ENCODE measurements around the gene HOXB1. TPM values are rescaled to one million over a fixed set of nuclear protein-coding genes. Genes with fewer than 3 reads are reported as not detected.
"Not testable (repeated sequence)": the region's sequence is repeated elsewhere in the genome, so short reads cannot be mapped to it uniquely, and the experiment has no call there.

HOXB1 gene
- total RNA-seq, 1 donor from 2014 or later, result not detected

DNA sequence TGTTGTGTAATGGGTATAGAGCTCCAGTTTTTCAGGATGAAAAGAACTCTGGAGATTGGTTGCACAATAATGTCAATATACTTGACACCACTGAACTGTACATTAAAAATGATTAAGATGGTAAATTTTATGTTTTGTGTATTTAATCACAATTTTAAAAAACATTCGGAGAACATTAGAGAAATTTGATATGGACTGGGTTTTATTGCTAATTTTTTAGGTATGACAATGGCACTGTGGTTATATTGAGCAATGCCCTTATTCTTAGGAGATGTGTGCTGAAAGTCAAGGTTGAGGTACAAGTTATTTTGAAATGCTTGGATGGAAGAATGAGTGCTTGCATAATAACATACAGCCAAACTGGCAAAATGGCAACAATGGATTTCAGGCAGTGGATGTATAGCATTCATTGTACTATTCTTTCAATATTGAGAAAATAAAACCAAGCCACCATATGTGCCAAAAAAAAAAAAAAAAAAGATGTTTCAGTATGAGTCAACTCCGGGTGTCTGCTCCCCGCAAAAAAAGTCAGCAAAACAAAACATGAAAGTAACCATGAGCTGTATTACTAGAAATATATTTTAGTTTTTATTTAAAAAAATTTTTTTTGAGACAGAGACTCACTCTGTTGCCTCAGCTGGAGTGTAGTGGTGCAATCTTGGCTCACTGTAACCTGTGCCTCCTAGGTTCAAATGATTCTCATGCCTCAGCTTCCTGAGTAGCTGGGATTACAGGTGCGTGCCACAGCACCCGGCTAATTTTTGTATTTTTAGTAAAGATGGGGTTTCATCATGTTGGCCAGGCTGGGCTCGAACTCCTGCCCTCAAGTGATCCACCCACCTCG, 19.8 kb downstream of the HOXB1 start:
- Mint-ChIP-seq H3K27ac (ENCODE audit: unreplicated experiment) (no peak overlapping the region), H3K4me1 (ENCODE audit: unreplicated experiment) (no peaks in the 10 kb centered on the region), H3K27me3 (ENCODE audit: unreplicated experiment) (no peaks in the 10 kb centered on the region), H3K9me3 (ENCODE audit: unreplicated experiment) (no peaks in the 10 kb centered on the region), H3K4me3 (ENCODE audit: unreplicated experiment) (no peak overlapping the region), H3K36me3 (ENCODE audit: low read depth, unreplicated experiment) (no peaks in the 10 kb centered on the region)
- TF ChIP-seq, protein P1, sequence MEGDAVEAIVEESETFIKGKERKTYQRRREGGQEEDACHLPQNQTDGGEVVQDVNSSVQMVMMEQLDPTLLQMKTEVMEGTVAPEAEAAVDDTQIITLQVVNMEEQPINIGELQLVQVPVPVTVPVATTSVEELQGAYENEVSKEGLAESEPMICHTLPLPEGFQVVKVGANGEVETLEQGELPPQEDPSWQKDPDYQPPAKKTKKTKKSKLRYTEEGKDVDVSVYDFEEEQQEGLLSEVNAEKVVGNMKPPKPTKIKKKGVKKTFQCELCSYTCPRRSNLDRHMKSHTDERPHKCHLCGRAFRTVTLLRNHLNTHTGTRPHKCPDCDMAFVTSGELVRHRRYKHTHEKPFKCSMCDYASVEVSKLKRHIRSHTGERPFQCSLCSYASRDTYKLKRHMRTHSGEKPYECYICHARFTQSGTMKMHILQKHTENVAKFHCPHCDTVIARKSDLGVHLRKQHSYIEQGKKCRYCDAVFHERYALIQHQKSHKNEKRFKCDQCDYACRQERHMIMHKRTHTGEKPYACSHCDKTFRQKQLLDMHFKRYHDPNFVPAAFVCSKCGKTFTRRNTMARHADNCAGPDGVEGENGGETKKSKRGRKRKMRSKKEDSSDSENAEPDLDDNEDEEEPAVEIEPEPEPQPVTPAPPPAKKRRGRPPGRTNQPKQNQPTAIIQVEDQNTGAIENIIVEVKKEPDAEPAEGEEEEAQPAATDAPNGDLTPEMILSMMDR (IDR thresholded peaks at IDR 0.05; ENCODE audit: unreplicated experiment), result no peak
- DNase-seq (ENCODE audit: low spot score), result no peak

- no peak overlapping the region for H3K27ac Mint-ChIP-seq (ENCODE audit: unreplicated experiment)
- H3K4me3 Mint-ChIP-seq (ENCODE audit: unreplicated experiment), result no peak overlapping the region
- no peak for DNase-seq (ENCODE audit: low spot score)
- no peaks in the 10 kb centered on the region for H3K27me3 Mint-ChIP-seq (ENCODE audit: unreplicated experiment)
- no peaks in the 10 kb centered on the region for H3K4me1 Mint-ChIP-seq (ENCODE audit: unreplicated experiment)
- H3K9me3 Mint-ChIP-seq (ENCODE audit: unreplicated experiment), result no peaks in the 10 kb centered on the region
- H3K36me3 Mint-ChIP-seq (ENCODE audit: low read depth, unreplicated experiment), result no peaks in the 10 kb centered on the region
- TF ChIP-seq, protein P1 (IDR thresholded peaks at IDR 0.05; ENCODE audit: unreplicated experiment), result no peak
Observed at GRCh38 chr17:48510381-48510760, 20.4 kb downstream of the HOXB1 start.

DNA sequence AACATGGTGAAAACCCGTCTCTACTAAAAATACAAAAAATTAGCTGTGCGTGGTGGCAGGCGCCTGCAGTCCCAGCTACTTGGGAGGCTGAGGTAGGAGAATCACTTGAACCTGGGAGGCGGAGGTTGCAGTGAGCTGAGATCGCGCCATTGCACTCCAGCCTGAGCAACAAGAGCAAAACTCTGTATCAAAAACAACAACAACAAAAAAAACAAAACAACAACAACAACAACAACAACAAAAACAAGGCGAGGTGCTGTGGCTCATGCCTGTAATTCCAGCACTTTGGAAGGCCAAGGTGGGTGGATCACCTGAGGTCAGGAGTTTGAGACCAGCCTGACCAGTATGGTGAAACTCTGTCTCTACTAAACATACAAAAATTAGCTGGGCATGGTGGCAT, 21.1 kb downstream of the HOXB1 start:
- DNase-seq (ENCODE audit: low spot score); H3K27me3 Mint-ChIP-seq (ENCODE audit: unreplicated experiment); H3K36me3 Mint-ChIP-seq (ENCODE audit: low read depth, unreplicated experiment); H3K27ac Mint-ChIP-seq (ENCODE audit: unreplicated experiment); H3K4me1 Mint-ChIP-seq (ENCODE audit: unreplicated experiment); H3K4me3 Mint-ChIP-seq (ENCODE audit: unreplicated experiment); H3K9me3 Mint-ChIP-seq (ENCODE audit: unreplicated experiment): not testable (repeated sequence)

DNA sequence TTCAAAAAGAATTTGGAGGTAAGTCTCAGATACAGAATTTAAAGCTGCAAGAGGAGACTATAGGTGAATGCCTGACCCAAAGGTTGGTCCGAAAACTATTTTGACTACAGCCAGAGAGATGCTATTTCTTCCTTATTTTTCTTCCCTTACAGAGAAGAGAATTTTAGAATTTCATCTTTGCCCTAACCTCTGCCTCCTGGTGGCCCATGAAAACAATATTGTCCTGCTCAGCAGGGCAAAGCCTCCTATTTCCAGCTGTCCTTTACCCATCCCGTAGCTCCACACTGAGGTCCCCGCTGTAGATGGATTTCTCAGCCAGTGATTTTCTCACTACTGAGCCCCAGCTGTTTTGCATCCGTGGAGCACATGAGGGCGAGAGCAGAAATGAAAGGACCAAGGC, 24.6 kb downstream of the HOXB1 start:
- Mint-ChIP-seq H3K4me1 (ENCODE audit: unreplicated experiment) (no peaks in the 10 kb centered on the region), H3K9me3 (ENCODE audit: unreplicated experiment) (no peaks in the 10 kb centered on the region), H3K36me3 (ENCODE audit: low read depth, unreplicated experiment) (no peaks in the 10 kb centered on the region), H3K27ac (ENCODE audit: unreplicated experiment) (no peak overlapping the region), H3K4me3 (ENCODE audit: unreplicated experiment) (no peak overlapping the region), H3K27me3 (ENCODE audit: unreplicated experiment) (peaks cover 2% of the 10 kb centered on the region)
- no peak for DNase-seq (ENCODE audit: low spot score)
- TF ChIP-seq, protein P1 (IDR thresholded peaks at IDR 0.05; ENCODE audit: unreplicated experiment), result peak; percentile 14

GRCh38 chr17:48505788-48506187, 25.0 kb downstream of the HOXB1 start:
- H3K27me3 Mint-ChIP-seq (ENCODE audit: unreplicated experiment), result peaks cover 2% of the 10 kb centered on the region
- no peak overlapping the region for H3K4me3 Mint-ChIP-seq (ENCODE audit: unreplicated experiment)
- no peaks in the 10 kb centered on the region for H3K9me3 Mint-ChIP-seq (ENCODE audit: unreplicated experiment)
- TF ChIP-seq, protein P1 (IDR thresholded peaks at IDR 0.05; ENCODE audit: unreplicated experiment), result no peak
- H3K4me1 Mint-ChIP-seq (ENCODE audit: unreplicated experiment), result no peaks in the 10 kb centered on the region
- no peaks in the 10 kb centered on the region for H3K36me3 Mint-ChIP-seq (ENCODE audit: low read depth, unreplicated experiment)
- no peak overlapping the region for H3K27ac Mint-ChIP-seq (ENCODE audit: unreplicated experiment)
- no peak for DNase-seq (ENCODE audit: low spot score)
